GM19238 (cell line): ENCODE data around the gene TMEM69.
"Not testable (repeated sequence)": the region's sequence is repeated elsewhere in the genome, so short reads cannot be mapped to it uniquely, and the experiment has no call there.

Source experiments
- DNase-seq: peaks from one replicate; pipeline ENCODE4 v3.0.0; 2011; ENCODE audit warnings: low spot score; ENCODE audit not compliant: insufficient read length

The TMEM69 gene, protein sequence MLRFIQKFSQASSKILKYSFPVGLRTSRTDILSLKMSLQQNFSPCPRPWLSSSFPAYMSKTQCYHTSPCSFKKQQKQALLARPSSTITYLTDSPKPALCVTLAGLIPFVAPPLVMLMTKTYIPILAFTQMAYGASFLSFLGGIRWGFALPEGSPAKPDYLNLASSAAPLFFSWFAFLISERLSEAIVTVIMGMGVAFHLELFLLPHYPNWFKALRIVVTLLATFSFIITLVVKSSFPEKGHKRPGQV

DNA sequence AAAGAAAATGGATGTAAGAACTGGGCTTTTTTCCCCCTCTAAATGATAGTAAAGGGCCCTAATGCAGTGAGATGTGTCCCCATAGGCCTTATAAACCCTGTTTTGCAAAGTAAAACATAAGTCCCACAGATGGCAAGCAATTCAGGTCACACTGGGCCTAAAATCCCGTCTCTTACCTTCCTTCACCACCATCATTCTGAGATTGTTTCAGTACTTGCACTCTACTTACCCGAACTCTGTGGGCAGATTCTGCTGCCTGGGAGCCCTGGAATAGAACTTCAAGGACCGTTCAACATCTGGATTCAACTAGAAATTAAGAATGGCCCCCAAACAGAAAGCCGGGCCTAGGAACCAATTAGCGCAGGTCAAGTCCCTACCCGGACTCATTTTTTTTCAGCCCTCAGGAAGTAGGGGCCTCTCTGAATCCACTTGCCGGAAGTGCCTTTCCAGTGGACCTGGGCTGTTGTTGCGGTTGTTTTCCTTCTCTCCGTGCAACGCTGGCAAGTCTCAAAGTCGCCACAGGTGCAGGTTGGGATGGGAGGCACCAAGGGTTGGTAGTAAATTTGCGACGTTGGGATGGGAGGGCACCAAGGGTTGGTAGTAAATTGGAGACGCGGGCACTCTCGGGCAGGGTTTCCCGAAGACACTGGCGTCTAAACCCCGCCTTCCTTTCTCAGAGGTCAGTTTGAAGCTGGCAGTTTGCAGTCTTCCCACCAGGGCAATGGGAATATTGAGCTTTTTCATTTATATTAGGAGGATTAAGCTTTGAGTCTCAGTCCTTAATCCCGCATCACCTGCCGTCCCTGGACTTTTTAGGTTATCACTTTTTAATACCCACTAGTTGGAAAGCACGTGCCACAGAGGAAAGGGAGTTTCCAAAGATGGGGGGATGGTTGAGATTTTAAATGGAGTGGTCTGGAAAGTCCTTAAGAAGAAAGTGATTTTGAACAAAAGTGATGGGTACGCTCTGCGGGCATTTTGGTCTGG lies at the start of gene TMEM69:
TSS of gene TMEM69 (plus strand) at position 428 of the 987 bp plus-strand sequence. CDS start 2,888 bp downstream, outside the sequence.
- DNase-seq, result peak; percentile 55

GRCh38 chr1:45640293-45640692 lies 47.7 kb upstream of the TMEM69 start:
- DNase-seq, result no peak

- no peak for DNase-seq
These were observed 44.7 kb upstream of the TMEM69 start for GRCh38 chr1:45643321-45643720.

GRCh38 chr1:45643978-45644377 lies 44.0 kb upstream of the TMEM69 start:
- no peak for DNase-seq

- no peak for DNase-seq
These were observed 43.3 kb upstream of the TMEM69 start for GRCh38 chr1:45644661-45645060.

GRCh38 chr1:45647248-45648021 lies 40.5 kb upstream of the TMEM69 start:
- no peak for DNase-seq

- DNase-seq, result no peak
These were observed 33.3 kb upstream of the TMEM69 start for GRCh38 chr1:45654540-45655280.

DNA sequence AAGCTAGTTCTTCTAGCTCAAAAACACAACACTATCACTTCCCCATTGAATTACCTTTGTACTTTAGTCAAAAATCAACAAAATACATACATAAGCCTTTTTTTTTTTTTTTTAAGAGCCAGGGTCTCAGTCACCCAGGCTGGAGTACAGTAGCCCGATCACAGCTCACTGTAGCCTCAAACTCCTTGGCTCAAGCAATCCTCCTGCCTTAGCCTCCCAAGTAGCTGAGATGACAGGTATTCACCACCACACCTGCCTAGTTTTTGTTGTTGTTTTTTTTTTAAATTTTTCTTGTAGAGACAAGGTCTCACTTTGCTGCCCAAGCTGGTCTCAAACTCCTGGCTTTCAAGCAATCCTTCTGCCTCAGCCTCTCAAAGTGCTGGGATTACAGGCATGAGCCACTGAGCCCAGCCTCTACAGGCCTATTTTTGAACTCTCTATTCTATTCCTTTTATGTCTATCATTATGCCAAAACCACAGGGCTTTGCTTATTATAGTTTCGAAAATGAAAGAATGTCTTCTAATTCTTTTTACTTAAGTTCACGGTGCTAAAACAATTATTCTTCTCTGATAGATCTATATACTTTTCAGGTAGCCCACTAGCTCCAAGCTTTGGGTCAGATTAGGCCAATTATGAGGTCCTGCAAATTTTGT lies 31.3 kb upstream of the TMEM69 start:
- DNase-seq, result no peak

- no peak for DNase-seq
These were observed 29.8 kb upstream of the TMEM69 start for GRCh38 chr1:45658171-45658570.

DNA sequence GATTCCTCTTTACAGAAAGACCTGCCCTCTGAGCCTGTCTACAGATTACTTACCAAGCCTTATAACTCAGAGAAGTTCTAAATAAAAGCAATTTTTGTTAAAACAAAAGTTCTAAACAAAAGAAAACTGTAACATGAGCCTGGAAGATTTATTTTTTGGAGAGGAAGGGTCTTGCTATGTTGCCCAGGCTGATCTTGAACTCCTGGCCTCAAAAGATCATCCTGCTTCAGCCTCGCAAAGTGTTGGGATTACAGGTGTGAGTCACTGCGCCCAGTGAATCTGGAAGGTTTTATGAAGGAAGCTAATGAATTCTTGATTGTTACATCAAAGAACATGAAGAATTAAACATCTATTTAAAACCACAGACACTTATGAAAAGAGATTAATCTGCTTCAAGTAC lies 28.8 kb upstream of the TMEM69 start:
- DNase-seq, result no peak

GRCh38 chr1:45660336-45660735 lies 27.6 kb upstream of the TMEM69 start:
- DNase-seq, result no peak

GRCh38 chr1:45666836-45667235 lies 21.1 kb upstream of the TMEM69 start:
- DNase-seq, result no peak

GRCh38 chr1:45667321-45668111 lies 20.5 kb upstream of the TMEM69 start:
- DNase-seq, result no peak

DNA sequence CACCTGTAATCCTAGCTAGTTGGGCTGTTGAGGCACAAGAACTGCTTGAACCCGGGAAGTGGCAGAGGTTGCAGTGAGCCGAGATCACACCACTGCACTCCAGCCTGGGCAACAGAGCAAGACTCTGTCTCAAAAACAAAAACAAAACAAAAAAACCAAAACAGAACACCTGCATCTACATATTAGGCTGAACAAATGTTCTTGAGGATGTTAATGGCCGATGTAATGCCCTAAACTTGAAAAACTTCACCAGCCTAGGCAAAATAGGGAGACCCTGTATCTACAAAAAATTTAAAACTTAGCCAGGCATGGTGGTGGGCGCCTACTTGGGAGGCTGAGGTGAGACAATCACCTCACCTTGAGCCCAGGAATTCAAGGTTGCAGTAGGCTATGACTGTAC lies 19.5 kb upstream of the TMEM69 start:
- no peak for DNase-seq

- no peak for DNase-seq
These were observed 18.6 kb upstream of the TMEM69 start for GRCh38 chr1:45669379-45669778.

DNA sequence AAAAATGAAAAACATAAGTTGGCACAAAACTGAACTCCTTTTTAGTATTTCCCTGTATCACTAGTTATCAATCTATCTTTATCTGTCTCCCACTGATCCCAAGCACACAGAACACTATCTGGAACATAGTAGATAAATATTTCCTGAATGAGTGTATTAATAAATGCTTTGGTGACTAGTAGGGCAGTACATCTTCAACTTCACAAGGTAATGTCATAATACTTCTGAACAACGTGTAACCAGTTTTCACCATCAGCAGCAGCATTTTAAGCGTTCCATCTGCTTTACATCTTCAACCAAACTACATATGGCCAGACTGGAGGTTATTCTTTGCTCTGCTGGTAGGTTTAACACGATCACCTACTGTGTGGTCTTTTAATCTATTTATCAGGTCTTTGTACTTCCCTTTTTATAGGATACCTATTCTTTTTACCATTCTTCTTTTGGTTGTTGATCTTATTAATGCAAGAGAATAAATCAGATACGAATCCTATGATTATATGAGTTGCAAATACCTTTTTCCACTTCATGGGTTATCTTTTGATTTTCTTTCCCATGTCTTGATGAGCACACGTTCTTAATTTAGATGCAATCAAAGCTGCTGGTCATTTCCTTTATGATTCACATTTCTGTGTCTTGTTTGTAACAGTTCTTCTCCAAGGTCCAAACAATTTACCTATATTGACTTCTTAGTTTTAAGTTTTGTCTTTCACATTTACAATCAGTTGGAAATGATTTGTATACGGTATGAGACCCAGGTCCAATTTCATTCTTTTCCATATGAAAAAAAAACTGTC lies 17.9 kb upstream of the TMEM69 start:
- DNase-seq, result no peak

DNA sequence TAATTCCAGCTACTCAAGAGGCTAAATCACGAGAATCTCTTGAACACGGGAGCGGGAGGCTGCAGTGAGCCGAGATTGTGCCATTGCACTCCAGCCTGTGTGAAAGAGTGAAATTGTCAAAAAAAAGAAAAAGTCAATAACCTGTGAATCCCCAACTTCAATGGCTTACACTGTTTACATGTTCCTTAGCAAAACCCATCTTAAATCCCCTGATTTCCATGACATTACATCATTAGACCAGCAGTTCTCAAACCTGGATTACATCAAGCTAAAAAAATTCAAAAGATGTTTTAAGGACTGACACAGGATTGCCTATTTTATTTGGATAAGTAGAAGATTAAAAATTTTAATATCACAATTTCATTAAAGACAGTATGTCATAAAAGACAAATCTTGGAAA lies 14.0 kb upstream of the TMEM69 start:
- no peak for DNase-seq

- no peak for DNase-seq
These were observed 13.5 kb upstream of the TMEM69 start for GRCh38 chr1:45674478-45674877.

- DNase-seq, result not testable (repeated sequence)
These were observed 11.4 kb upstream of the TMEM69 start for GRCh38 chr1:45676553-45676952.
